Inflammatory macrophage treated with lipopolysaccharide for 4 hours (primary cell): Measurements from ENCODE around the gene FANK1.
A peak's percentile ranks its signal among the peaks of the same experiment; 100 is the strongest.
"Not testable (repeated sequence)": the region's sequence is repeated elsewhere in the genome, so short reads cannot be mapped to it uniquely, and the experiment has no call there.

Source experiments
- DNase-seq: peaks from one replicate; pipeline ENCODE4 v3.0.0-alpha.2; 2020

FANK1 gene

GRCh38 chr10:126036515-126036914 lies 140.2 kb downstream of the FANK1 start:
- DNase-seq = peak; percentile 55

GRCh38 chr10:126037946-126038345 lies 141.6 kb downstream of the FANK1 start:
- no peak for DNase-seq

- no peak for DNase-seq
Observed at GRCh38 chr10:126041117-126041516, 144.8 kb downstream of the FANK1 start.

GRCh38 chr10:126041804-126042231 lies 145.5 kb downstream of the FANK1 start:
- peak; percentile 100 for DNase-seq

GRCh38 chr10:126042354-126042753 lies 146.0 kb downstream of the FANK1 start:
- no peak for DNase-seq

GRCh38 chr10:126042906-126043305 lies 146.5 kb downstream of the FANK1 start:
- DNase-seq = no peak

GRCh38 chr10:126043389-126043788 lies 147.0 kb downstream of the FANK1 start:
- no peak for DNase-seq

GRCh38 chr10:126045861-126046260 lies 149.5 kb downstream of the FANK1 start:
- DNase-seq = peak; percentile 82

- DNase-seq = no peak
Observed at GRCh38 chr10:126046831-126047230, 150.5 kb downstream of the FANK1 start.

GRCh38 chr10:126047749-126048148 lies 151.4 kb downstream of the FANK1 start:
- DNase-seq = not testable (repeated sequence)

- peak; percentile 83 for DNase-seq
Observed at GRCh38 chr10:126049759-126050700, 153.7 kb downstream of the FANK1 start.

- DNase-seq = peak; percentile 75
Observed at GRCh38 chr10:126052171-126052570, 155.8 kb downstream of the FANK1 start.

GRCh38 chr10:126054191-126054590 lies 157.8 kb downstream of the FANK1 start:
- no peak for DNase-seq

- no peak for DNase-seq
Observed at GRCh38 chr10:126057494-126057893, 161.1 kb downstream of the FANK1 start.

- DNase-seq = no peak
Observed at GRCh38 chr10:126058104-126058503, 161.7 kb downstream of the FANK1 start.

GRCh38 chr10:126058507-126058906 lies 162.1 kb downstream of the FANK1 start:
- no peak for DNase-seq
